Panc1 (cell line): ENCODE data around the gene RAB3B. TPM values are rescaled to one million over a fixed set of nuclear protein-coding genes. Genes with fewer than 3 reads are reported as not detected.

Experiments
- ATAC-seq: fragments of 200-7000 bp; cut with Tn5 transposase; 2 replicates; pipeline ENCODE4 v1.9.1; 2020; ENCODE audit warnings: mild to moderate bottlenecking, moderate library complexity
- BruUV-seq: library from RNA; stranded (reverse); fragments of 400-500 nt; replicated peaks from 2 replicates; lab custom pipeline; 2021; lab: Mats Ljungman, UMichigan
- CTCF ChIA-PET: fragments of 300-600 bp; sonication (Branson Sonifier 250); formaldehyde crosslinking; loops from one replicate; lab custom pipeline; 2022; ENCODE audit warnings: antibody characterized with exemption; lab: Charles Lee
- POLR2A ChIA-PET: fragments of 300-600 bp; sonication (Branson Sonifier 250); formaldehyde crosslinking; loops from one replicate; lab custom pipeline; 2022; ENCODE audit warnings: antibody characterized with exemption; lab: Charles Lee
- DNase-seq: peaks from one replicate; pipeline ENCODE4 v3.0.0-alpha.2; 2010; ENCODE audit warnings: low read depth, low spot score
- H3K27ac ChIP-seq: 2 replicates; pipeline ENCODE4 v1.5.1; 2011; ENCODE audit warnings: mild to moderate bottlenecking, low read length, inconsistent platforms
- H3K27me3 ChIP-seq: fragments of 200-500 bp; sonication (Bioruptor generic); 2 replicates; pipeline ENCODE4 v1.6.0; 2014; ENCODE audit warnings: low read length, inconsistent platforms; ENCODE audit not compliant: control insufficient read depth, insufficient read depth
- H3K36me3 ChIP-seq: fragments of 200-500 bp; sonication (Bioruptor generic); 2 replicates; pipeline ENCODE4 v1.5.1; 2014; ENCODE audit warnings: inconsistent platforms, mild to moderate bottlenecking, low read length, moderate library complexity; ENCODE audit not compliant: control insufficient read depth, insufficient read depth
- H3K4me1 ChIP-seq: 2 replicates; pipeline ENCODE4 v1.5.1; 2011; ENCODE audit warnings: inconsistent platforms, mild to moderate bottlenecking, low read length, moderate library complexity; ENCODE audit not compliant: control insufficient read depth, insufficient read depth
- H3K4me3 ChIP-seq, 2 experiments: 2 replicates each; pipeline ENCODE4 v1.5.1; 2011 to 2012; ENCODE audit warnings: low read depth in 2 of 2, low read length in 2 of 2, mild to moderate bottlenecking in 2 of 2, inconsistent platforms in 1 of 2, moderate library complexity in 1 of 2
- H3K9me3 ChIP-seq: fragments of 200-500 bp; sonication (Bioruptor generic); 2 replicates; pipeline ENCODE4 v1.5.1; 2014; ENCODE audit warnings: low read depth, mild to moderate bottlenecking, inconsistent platforms, low read length, moderate library complexity; ENCODE audit not compliant: control insufficient read depth, insufficient read depth
- POLR2AphosphoS5 ChIP-seq: IDR thresholded peaks from 2 replicates; pipeline ENCODE4 v1.6.1; 2012; ENCODE audit warnings: mild to moderate bottlenecking, low read depth, low read length, moderate library complexity
- SIN3A ChIP-seq: IDR thresholded peaks from 2 replicates; pipeline ENCODE4 v1.6.1; 2012; ENCODE audit warnings: low read depth, mild to moderate bottlenecking, low read length, moderate library complexity, borderline replicate concordance; ENCODE audit not compliant: insufficient read depth
- TCF7L2 ChIP-seq: IDR thresholded peaks from 2 replicates; pipeline ENCODE4 v1.6.1; 2011; ENCODE audit warnings: mild to moderate bottlenecking, low read depth, low read length, inconsistent platforms
- in situ Hi-C: cut with HindIII; loops from 2 replicates; pipeline ENCODE4 v1.10.0; 2016; ENCODE audit warnings: low sequenced_read_pairs, low pct_unique_long_range_greater_than_20kb
- intact Hi-C: fragments of 100-400 bp; cut with micrococcal nuclease; formaldehyde crosslinking; loops from one replicate; pipeline ENCODE4 v1.10.0; 2022; ENCODE audit not compliant: unreplicated experiment
- total RNA-seq: library from RNA; stranded (reverse); gene quantifications from one replicate; pipeline ENCODE4 v1.2.1, GENCODE V29; 2021; ENCODE audit not compliant: unreplicated experiment
- TF ChIP-seq, protein P1 (sequence below), 2 experiments: IDR thresholded peaks; 2 replicates each; pipeline ENCODE4 v1.6.1; 2011 to 2012; ENCODE audit warnings: low read depth in 2 of 2, control low read depth in 1 of 2, low read length in 1 of 2, mild to moderate bottlenecking in 1 of 2, moderate library complexity in 1 of 2; ENCODE audit not compliant: insufficient read depth in 1 of 2
- TF ChIP-seq, protein P2 (sequence below): fragments of 450-650 bp; IDR thresholded peaks from 2 replicates; pipeline ENCODE4 v1.5.1; 2017; ENCODE audit warnings: mild to moderate bottlenecking

The RAB3B gene
- total RNA-seq, 1 experiment from 2014 or later = 1.2 TPM

DNA sequence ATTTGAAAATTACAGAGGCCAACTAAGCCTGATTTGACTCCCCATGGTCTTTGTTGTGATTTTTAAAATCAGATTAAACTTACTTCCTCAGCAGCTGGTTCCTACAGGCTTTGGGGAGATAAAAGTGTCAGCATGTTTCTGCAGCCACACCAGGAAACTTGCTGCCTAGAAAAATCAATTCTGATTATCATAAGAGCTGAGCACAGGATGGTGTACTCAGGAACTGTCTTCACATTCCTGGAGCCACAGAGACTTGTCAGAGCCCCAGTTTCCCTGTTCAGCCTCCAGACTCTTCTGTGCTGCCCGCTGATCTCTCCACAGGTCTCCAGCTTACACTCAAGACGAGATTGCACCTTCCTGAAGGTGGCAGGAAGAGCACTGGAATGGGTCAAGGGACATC, 23.9 kb downstream of the RAB3B start:
- no peak overlapping the region for H3K4me3 ChIP-seq
- H3K9me3 ChIP-seq = no peaks in the 10 kb centered on the region
- TF ChIP-seq SIN3A = no peak
- TF ChIP-seq, protein P1, sequence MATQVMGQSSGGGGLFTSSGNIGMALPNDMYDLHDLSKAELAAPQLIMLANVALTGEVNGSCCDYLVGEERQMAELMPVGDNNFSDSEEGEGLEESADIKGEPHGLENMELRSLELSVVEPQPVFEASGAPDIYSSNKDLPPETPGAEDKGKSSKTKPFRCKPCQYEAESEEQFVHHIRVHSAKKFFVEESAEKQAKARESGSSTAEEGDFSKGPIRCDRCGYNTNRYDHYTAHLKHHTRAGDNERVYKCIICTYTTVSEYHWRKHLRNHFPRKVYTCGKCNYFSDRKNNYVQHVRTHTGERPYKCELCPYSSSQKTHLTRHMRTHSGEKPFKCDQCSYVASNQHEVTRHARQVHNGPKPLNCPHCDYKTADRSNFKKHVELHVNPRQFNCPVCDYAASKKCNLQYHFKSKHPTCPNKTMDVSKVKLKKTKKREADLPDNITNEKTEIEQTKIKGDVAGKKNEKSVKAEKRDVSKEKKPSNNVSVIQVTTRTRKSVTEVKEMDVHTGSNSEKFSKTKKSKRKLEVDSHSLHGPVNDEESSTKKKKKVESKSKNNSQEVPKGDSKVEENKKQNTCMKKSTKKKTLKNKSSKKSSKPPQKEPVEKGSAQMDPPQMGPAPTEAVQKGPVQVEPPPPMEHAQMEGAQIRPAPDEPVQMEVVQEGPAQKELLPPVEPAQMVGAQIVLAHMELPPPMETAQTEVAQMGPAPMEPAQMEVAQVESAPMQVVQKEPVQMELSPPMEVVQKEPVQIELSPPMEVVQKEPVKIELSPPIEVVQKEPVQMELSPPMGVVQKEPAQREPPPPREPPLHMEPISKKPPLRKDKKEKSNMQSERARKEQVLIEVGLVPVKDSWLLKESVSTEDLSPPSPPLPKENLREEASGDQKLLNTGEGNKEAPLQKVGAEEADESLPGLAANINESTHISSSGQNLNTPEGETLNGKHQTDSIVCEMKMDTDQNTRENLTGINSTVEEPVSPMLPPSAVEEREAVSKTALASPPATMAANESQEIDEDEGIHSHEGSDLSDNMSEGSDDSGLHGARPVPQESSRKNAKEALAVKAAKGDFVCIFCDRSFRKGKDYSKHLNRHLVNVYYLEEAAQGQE (IDR thresholded peaks at IDR 0.05; ENCODE audit: insufficient read depth in 1 of 2, low read depth in 2 of 2, low read length in 1 of 2) = no peak
- TF ChIP-seq POLR2AphosphoS5 = no peak
- TF ChIP-seq, protein P2, sequence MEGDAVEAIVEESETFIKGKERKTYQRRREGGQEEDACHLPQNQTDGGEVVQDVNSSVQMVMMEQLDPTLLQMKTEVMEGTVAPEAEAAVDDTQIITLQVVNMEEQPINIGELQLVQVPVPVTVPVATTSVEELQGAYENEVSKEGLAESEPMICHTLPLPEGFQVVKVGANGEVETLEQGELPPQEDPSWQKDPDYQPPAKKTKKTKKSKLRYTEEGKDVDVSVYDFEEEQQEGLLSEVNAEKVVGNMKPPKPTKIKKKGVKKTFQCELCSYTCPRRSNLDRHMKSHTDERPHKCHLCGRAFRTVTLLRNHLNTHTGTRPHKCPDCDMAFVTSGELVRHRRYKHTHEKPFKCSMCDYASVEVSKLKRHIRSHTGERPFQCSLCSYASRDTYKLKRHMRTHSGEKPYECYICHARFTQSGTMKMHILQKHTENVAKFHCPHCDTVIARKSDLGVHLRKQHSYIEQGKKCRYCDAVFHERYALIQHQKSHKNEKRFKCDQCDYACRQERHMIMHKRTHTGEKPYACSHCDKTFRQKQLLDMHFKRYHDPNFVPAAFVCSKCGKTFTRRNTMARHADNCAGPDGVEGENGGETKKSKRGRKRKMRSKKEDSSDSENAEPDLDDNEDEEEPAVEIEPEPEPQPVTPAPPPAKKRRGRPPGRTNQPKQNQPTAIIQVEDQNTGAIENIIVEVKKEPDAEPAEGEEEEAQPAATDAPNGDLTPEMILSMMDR = no peak
- TF ChIP-seq TCF7L2 = no peak
- no TSS peak for BruUV-seq
- intact Hi-C loops (no loop called here), in situ Hi-C loops (no loop called here)
- no peak overlapping the region for H3K27ac ChIP-seq
- ChIA-PET POLR2A (no interaction called here), CTCF (no interaction called here)
- H3K27me3 ChIP-seq = no peaks in the 10 kb centered on the region
- H3K4me1 ChIP-seq = no peaks in the 10 kb centered on the region
- H3K36me3 ChIP-seq = no peaks in the 10 kb centered on the region
- DNase-seq = no peak
- ATAC-seq = no peak

DNA sequence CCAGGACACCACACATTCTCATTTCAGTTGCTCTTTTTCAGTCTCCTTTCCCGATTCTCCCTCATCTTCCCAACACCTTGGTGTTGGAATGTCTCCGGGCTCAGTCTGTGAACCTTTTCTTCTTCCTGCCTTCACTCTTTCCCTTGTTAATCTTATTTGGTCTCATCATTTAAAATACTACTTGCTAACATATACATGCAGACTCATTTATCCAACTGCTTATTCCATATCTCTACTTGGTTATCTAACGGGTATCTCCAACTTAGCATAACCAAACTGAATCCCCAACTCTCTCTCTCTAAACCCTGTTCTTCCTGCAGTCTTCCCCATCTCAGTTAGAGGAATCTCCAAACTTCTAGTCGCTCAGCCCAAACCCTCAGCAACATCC, 26.2 kb downstream of the RAB3B start:
- TF ChIP-seq, protein P1 (IDR thresholded peaks at IDR 0.05; ENCODE audit: insufficient read depth in 1 of 2, low read depth in 2 of 2, low read length in 1 of 2) = no peak
- TF ChIP-seq SIN3A = no peak
- TF ChIP-seq, protein P2 = no peak
- no peak for TF ChIP-seq TCF7L2
- TF ChIP-seq POLR2AphosphoS5 = no peak
- Histone ChIP-seq H3K27ac (no peak overlapping the region), H3K4me1 (no peaks in the 10 kb centered on the region), H3K36me3 (no peaks in the 10 kb centered on the region), H3K4me3 (no peak overlapping the region), H3K27me3 (no peaks in the 10 kb centered on the region), H3K9me3 (no peaks in the 10 kb centered on the region)
- DNase-seq (no peak), ATAC-seq (no peak)
- CTCF ChIA-PET = no interaction called here
- in situ Hi-C loops (no loop called here), intact Hi-C loops (no loop called here)
- no TSS peak for BruUV-seq
- POLR2A ChIA-PET = no interaction called here
